Breast epithelium (tissue), 4 donors: ENCODE measurements around the gene ASTN2. TPM values are rescaled to one million over a fixed set of nuclear protein-coding genes. Genes with fewer than 3 reads are reported as not detected.

Experiments
- DNase-seq, 2 donors: peaks; one replicate each; pipeline ENCODE4 v3.0.0-alpha.2; 2019; ENCODE audit warnings: low spot score in 2 of 2
- H3K27ac ChIP-seq, 2 donors: fragments of 200-600 bp; sonication (generic) in 1 of 2; one replicate each; pipeline ENCODE4 v1.5.1; 2016 to 2019; ENCODE audit warnings: mild to moderate bottlenecking in 1 of 2
- H3K27me3 ChIP-seq, 2 donors: fragments of 200-600 bp; sonication (generic) in 1 of 2; one replicate each; pipeline versions ENCODE4 v1.5.1 to v1.6.0; 2017 to 2019; ENCODE audit warnings: control low read depth in 1 of 2, mild to moderate bottlenecking in 1 of 2
- H3K36me3 ChIP-seq: fragments of 200-600 bp; one replicate; pipeline ENCODE4 v1.5.1; 2019
- H3K4me1 ChIP-seq, 2 donors: fragments of 200-600 bp; sonication (generic); one replicate each; pipeline ENCODE4 v1.5.1; 2016 to 2019; ENCODE audit warnings: control low read depth in 1 of 2
- H3K4me3 ChIP-seq, 3 donors: fragments of 200-600 bp; sonication (generic); 1 replicate in 2 of 3; 2 replicates in 1 of 3; pipeline ENCODE4 v1.5.1; 2016 to 2019; ENCODE audit warnings: mild to moderate bottlenecking in 3 of 3, moderate library complexity in 2 of 3
- H3K9me3 ChIP-seq, 2 donors: fragments of 200-600 bp; sonication (generic) in 1 of 2; one replicate each; pipeline ENCODE4 v1.5.1; 2016 to 2019; ENCODE audit warnings: control low read depth in 1 of 2
- CTCF ChIP-seq, 3 donors: fragments of 450-650 bp; IDR thresholded peaks; one replicate each; pipeline ENCODE4 v1.5.1; 2016 to 2017; ENCODE audit warnings: antibody characterized with exemption in 3 of 3, mild to moderate bottlenecking in 3 of 3, moderate library complexity in 3 of 3
- POLR2A ChIP-seq: fragments of 450-650 bp; IDR thresholded peaks from one replicate; pipeline ENCODE4 v1.6.1; 2016; ENCODE audit warnings: antibody characterized with exemption, mild to moderate bottlenecking, moderate library complexity
- POLR2AphosphoS5 ChIP-seq, 3 donors: sonication (generic); formaldehyde crosslinking; IDR thresholded peaks; one replicate each; pipeline ENCODE4 v1.6.1; 2017; ENCODE audit warnings: antibody characterized with exemption in 3 of 3
- intact Hi-C: fragments of 100-400 bp; cut with DNase I; formaldehyde crosslinking; loops from one replicate; pipeline ENCODE4 v1.15.1; 2023; ENCODE audit warnings: low total_unique reads
- total RNA-seq, 3 donors: library from RNA; depleted of rRNA; stranded (reverse); fragments of >200 nt; gene quantifications; one replicate each; pipeline ENCODE4 v1.1.0, GENCODE V29; 2016

ASTN2 gene
- total RNA-seq, 3 donors from 2014 or later = 9.1 to 13.8 (median 9.8) TPM

- no peak overlapping the region for H3K4me3 ChIP-seq
- H3K4me1 ChIP-seq = no peaks in the 10 kb centered on the region
- no peak for DNase-seq
- H3K36me3 ChIP-seq = no peaks in the 10 kb centered on the region
- no peaks in the 10 kb centered on the region for H3K9me3 ChIP-seq
- intact Hi-C loops = no loop called here
- no peaks in the 10 kb centered on the region for H3K27me3 ChIP-seq
- TF ChIP-seq CTCF (IDR thresholded peaks at IDR 0.05) (no peak), POLR2AphosphoS5 (IDR thresholded peaks at IDR 0.05) (no peak)
- H3K27ac ChIP-seq = no peak overlapping the region
These were observed 1025.1 kb downstream of the ASTN2 start for GRCh38 chr9:116389541-116390302.

GRCh38 chr9:116387934-116388698 is 1026.7 kb downstream of the ASTN2 start:
- H3K4me1 ChIP-seq = no peaks in the 10 kb centered on the region
- no peak overlapping the region for H3K27ac ChIP-seq
- H3K27me3 ChIP-seq = no peaks in the 10 kb centered on the region
- no peaks in the 10 kb centered on the region for H3K36me3 ChIP-seq
- no peak overlapping the region for H3K4me3 ChIP-seq
- intact Hi-C loops = no loop called here
- no peaks in the 10 kb centered on the region for H3K9me3 ChIP-seq
- no peak for TF ChIP-seq POLR2A
- TF ChIP-seq CTCF (IDR thresholded peaks at IDR 0.05) = no peak
- TF ChIP-seq POLR2AphosphoS5 (IDR thresholded peaks at IDR 0.05) = no peak
- DNase-seq = no peak

- Histone ChIP-seq H3K4me3 (no peak overlapping the region), H3K36me3 (no peaks in the 10 kb centered on the region), H3K27ac (no peak overlapping the region), H3K4me1 (no peaks in the 10 kb centered on the region), H3K27me3 (no peaks in the 10 kb centered on the region), H3K9me3 (no peaks in the 10 kb centered on the region)
- no peak for DNase-seq
- no peak for TF ChIP-seq CTCF (IDR thresholded peaks at IDR 0.05)
- TF ChIP-seq POLR2AphosphoS5 (IDR thresholded peaks at IDR 0.05) = no peak
- no peak for TF ChIP-seq POLR2A
- intact Hi-C loops = no loop called here
These were observed 1030.9 kb downstream of the ASTN2 start for GRCh38 chr9:116383936-116384335.

GRCh38 chr9:116383133-116383532 is 1031.7 kb downstream of the ASTN2 start:
- Histone ChIP-seq H3K4me1 (no peaks in the 10 kb centered on the region), H3K9me3 (no peaks in the 10 kb centered on the region), H3K4me3 (no peak overlapping the region), H3K27ac (no peak overlapping the region), H3K36me3 (no peaks in the 10 kb centered on the region), H3K27me3 (no peaks in the 10 kb centered on the region)
- TF ChIP-seq CTCF (IDR thresholded peaks at IDR 0.05) (no peak), POLR2A (no peak), POLR2AphosphoS5 (IDR thresholded peaks at IDR 0.05) (no peak)
- DNase-seq = no peak
- intact Hi-C loops = no loop called here

GRCh38 chr9:116382053-116382452 is 1032.8 kb downstream of the ASTN2 start:
- H3K4me1 ChIP-seq = no peaks in the 10 kb centered on the region
- intact Hi-C loops = no loop called here
- DNase-seq = no peak
- no peak overlapping the region for H3K27ac ChIP-seq
- H3K27me3 ChIP-seq = no peaks in the 10 kb centered on the region
- no peaks in the 10 kb centered on the region for H3K36me3 ChIP-seq
- TF ChIP-seq CTCF (IDR thresholded peaks at IDR 0.05) = no peak
- no peak for TF ChIP-seq POLR2AphosphoS5 (IDR thresholded peaks at IDR 0.05)
- no peak for TF ChIP-seq POLR2A
- H3K9me3 ChIP-seq = no peaks in the 10 kb centered on the region
- no peak overlapping the region for H3K4me3 ChIP-seq
